Measurements from ENCODE around the gene PARP8.

DNA sequence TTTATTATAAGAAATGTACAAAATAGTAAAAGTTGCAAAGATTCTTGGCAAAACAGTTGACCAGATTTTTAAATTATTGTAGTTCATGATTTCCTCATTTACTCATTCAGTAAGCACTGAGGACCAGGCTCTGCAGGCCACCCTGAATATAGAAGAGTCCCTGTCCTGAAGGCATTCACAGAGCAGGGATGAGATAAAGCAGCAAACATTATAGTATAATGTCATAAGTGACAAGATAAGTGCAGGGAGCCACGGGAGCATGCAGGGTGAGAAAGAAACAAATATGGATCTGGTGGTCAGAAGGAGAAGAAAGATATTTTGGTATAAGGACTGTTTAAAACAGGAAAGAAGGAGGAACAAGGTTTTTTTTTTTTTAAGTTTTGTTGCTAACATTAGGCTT, 46.0 kb downstream of the PARP8 start:
- TF ChIP-seq POLR2A (IDR thresholded peaks at IDR 0.05; ENCODE audit: low read length) (no peak), GATA1 (IDR thresholded peaks at IDR 0.05; ENCODE audit: low read depth, low read length) (no peak)
